ENCODE data around the gene C1orf116.

The C1orf116 gene

DNA sequence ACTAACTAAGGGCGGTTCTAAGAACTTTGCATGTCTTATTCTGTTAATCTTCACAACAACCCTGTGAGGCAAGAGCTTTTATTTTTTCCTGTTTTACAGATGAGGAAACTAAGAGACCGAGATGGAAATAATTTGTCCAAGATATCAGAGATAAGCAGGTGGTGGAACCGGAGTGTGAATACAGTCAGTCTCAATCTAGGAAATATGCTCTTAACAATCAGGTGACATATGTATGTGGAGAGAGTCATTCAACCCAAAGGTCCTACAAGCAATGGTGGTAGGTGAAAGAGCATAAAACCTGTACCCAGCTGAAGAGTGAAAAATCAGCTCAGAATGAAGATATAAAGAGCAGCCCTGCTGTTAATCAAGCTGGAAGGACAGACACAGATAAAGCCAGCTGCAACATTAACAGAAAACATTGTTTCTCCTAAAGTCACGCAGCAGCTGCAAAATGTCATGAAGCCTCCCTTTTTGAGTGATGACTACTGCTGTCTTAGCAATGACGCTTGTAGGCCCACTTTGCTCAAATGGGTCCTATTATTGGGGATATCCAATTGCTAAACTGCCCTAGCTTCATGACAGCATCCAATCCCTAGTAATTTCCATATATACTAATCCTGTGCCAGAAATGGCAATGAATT is 31.8 kb downstream of the C1orf116 start:
- DNase-seq (ENCODE audit: low read depth in 4 of 4, low spot score in 1 of 4): no peak

DNA sequence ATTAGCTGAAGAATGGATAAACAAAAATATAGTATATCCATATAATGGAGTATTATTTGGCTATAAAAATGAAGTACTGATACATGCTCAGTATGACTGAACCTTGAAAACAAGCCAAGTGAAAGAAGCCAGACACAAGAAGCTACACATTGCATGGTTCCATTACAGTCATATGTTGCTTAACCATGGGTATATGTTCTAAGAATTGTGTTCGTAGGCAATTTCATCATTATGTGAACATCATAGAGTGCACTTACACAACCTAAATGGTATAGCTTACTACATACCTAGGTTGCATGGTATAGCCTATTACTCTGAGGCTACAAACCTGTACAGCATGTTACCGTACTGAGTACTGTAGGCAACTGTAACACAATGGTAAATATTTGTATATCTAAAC is 33.7 kb downstream of the C1orf116 start:
- no peak for DNase-seq (ENCODE audit: low read depth in 4 of 4, low spot score in 1 of 4)

DNA sequence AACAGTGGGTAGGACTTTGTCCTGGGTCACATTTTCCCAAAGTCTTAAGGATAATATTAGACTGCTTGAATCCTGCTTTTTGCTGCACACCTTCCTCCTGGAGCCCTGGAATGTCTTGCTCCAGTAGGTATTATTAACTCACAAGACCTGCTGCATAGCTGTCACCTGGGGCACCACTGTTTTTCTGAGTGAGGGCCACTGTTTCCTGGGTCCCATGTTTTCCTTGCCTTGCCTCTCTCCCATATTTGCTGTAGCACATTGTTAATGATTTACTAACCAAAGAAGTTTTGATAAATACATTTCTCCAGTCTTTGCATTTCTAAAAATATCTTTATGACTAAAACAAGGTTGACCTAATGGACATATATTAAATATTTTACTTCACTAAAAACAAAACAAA is 39.8 kb downstream of the C1orf116 start:
- DNase-seq (ENCODE audit: low read depth in 4 of 4, low spot score in 1 of 4): no peak

DNA sequence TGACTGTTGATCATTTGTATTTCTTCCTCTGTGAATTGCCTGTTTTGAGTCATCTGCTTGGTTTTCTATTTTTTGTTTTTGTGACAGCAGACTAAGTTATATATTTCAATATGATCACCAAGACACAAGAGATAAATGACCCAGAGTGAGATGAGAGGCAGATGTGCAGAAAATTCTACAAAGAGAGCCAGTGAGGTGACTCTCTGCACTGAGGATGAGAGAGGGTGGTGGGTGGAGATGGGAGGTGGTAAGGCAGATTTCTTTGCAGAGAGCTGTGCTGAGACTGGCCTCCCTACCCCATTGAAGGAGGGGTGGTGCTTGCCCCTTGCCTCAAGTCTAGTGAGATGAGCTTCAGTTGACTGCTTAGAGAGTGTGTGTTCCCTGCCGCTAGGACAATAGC is 44.7 kb downstream of the C1orf116 start:
- no peak for DNase-seq (ENCODE audit: low read depth in 4 of 4, low spot score in 1 of 4)

DNA sequence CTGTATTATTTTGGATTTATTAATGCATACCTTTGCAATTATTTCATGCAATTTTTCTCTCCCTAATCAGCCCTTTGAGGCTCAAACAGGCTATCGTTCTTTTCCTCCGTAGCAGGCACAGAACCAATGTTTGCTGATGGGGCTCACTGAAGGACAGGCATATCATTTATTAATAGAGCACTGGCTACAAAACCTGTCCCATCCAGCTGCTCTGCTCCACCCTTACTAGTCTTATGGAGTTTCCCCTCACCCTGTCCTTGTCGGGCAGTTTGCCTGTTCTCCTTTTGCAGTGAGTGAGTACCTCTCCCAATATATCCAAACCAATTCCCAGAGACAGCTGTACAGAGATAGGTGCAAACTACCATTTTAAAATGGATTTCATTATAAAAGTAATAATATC is 45.7 kb downstream of the C1orf116 start:
- DNase-seq (ENCODE audit: low read depth in 4 of 4, low spot score in 1 of 4): no peak

DNA sequence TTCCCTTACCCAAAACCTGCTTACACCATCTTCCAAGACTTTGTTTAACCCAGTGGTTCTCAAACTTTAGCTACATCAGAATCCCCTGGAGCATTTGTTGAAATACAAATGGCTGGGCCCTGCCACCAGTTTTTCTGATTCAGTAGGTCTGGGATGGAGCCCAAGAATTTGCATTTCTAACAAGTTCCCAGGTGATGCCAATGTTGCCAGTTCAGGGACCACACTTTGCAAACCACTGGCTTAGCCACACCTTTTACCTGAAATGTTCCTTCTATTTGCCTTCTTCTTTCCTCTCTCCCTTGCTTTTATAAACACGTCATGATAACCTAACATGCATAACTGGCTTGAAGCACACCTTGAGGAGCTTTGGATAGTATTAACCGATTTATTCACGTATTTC is 46.2 kb downstream of the C1orf116 start:
- no peak for DNase-seq (ENCODE audit: low read depth in 4 of 4, low spot score in 1 of 4)

DNA sequence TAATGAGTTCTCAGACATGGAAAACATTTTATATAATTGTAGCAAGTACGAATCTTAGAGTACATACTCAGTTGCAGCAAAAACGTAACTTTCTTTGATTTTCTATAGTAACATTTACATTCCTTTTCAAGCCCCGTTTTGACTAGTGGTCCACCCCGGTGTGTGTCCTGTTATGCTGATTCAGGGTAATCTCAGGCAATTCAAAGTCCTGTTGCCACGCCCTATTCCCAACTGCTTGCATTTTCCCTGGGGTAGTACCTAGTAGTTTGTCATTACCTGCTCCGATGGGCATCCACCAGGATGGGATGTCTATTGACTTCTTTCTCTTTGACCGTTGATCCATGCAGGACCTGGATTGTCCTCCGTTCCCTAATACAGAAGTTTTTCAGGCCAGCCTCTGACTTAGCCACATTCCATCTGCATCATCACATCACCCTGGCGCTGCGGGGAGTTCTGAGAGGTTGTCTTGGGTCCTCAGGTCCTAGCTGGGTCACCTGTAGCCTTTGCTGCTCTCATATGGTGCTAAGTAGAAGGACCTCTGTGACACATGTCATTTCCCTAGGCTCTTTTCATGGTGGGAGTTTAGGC is 47.3 kb downstream of the C1orf116 start:
- no peak for DNase-seq (ENCODE audit: low read depth in 4 of 4, low spot score in 1 of 4)

DNA sequence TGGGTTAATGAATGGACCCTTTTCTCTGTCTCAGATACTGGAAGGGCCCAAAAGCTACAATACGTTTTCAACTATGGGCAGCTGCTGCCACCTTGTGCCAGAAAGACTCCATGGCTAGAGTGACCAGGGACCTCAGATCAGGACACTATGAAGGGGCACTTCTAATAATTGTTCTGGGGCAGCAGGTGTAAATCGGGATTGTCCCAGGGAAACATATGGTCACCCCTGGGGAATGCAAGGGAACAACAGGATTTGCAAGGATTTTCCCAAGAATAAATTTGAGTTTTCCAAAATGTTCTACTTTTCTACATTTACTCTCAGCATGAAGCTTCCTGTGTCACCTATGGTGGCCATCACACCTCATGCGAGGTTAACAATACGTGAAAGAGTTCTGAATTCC is 50.3 kb downstream of the C1orf116 start:
- DNase-seq (ENCODE audit: low read depth in 4 of 4, low spot score in 1 of 4): peak; percentile 20 to 31 (median 27)

DNA sequence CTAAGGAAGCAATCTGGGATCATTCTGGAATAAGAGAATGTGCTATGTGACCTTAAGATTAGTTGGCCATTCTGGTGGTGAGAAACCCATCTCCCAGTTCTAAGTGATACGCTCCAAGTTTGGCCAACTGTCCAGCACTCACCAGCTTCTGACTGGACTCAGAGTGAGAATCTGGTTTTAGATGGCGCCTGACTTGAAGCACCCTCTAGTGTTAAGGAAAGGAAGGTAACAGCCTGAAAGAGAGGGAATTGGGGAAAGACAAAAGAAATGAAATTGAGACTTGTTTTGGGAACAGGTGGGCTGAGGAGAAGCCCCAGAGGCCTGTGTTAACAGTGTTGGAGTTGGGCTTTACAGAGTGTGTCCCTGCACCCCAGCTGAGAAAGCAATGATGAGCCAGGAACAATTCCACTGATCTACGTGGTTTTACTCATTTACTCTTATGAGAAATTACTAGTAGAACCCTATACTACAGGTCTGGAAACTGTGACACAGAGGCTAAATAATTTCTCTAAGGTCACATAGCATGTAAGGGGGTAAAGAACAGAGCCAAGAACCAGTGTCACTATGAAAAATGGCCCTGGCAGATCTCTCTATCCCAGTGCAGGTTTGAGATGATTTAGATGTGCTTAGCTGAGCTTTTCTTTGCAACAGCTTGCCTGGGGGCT is 53.0 kb downstream of the C1orf116 start:
- no peak for DNase-seq (ENCODE audit: low read depth in 4 of 4, low spot score in 1 of 4)

DNA sequence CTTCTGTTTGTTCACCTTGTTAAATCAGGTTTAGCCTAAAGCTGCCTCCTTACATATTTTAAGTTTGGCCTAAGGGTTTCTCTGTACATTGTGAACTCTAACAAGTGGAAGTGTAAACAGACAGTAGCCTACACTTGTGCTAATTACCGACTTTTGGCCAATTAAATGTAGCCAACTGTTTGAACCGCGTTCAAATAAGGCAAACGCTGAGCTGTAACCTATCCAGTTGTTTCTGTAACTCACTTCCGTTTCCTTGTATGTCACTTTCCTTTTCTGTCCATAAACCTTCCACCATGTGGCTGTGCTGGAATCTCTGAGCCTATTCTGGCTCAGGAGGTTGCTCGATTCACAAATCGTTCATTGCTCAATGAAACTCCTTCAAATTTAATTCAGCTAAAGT is 54.3 kb downstream of the C1orf116 start:
- DNase-seq (ENCODE audit: low read depth in 4 of 4, low spot score in 1 of 4): no peak

DNA sequence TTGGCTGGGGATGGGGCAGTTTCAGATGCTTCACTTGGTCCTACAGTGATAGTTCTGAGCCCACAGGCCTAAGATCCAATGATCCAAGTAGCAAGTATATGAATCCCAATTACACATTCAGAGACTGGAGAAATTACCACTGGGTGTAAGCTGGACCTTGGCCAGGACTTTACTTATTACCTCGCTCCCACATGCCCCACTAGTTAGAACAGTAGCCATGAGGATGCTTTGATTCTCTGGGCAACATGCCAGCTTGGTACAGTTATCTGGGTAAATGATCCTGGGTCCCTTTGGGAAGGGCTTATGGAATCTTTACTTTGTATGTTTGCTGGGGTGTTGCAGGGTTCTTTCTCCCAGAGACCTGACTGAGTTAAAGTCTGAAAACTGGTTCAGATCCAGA is 57.2 kb downstream of the C1orf116 start:
- no peak for DNase-seq (ENCODE audit: low read depth in 4 of 4, low spot score in 1 of 4)

DNA sequence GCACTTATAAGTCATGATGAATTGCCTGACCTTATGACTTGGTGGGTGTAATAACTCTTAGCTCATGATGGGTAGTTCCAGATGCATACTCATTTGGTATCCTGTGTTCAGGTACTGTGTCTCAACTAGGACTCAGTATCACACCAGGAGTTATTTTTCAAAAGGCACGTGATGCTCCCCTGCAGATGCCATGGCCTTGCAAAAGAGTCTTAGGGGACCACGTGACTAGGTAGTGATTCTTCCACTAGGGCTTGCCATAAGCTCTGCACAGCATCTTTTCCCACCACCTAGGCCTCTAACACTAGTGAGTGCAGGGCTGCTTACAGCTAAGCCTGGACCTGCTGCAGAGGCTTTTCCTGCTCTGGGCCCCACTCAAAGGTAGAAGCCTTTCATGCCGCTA is 58.4 kb downstream of the C1orf116 start:
- no peak for DNase-seq (ENCODE audit: low read depth in 4 of 4, low spot score in 1 of 4)

DNA sequence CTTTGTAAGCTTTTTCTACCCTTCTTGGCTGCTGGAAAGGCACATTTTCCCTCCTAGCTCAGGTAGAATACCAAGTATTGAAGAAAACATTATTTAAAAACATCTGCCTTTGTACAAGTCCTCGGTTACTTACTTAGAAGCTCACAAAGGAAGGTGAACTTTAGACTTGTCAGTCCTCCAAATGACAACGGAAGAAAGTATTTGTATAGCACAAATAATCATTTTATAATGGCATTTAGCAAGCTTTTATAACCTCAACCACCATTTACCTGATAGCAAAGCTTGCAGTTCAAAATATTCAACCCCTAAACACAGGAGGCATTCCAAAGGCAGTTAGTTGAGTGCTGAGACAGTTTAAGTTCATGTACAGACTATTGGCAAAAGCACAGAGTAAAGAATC is 59.8 kb downstream of the C1orf116 start:
- DNase-seq (ENCODE audit: low read depth in 4 of 4, low spot score in 1 of 4): no peak

DNA sequence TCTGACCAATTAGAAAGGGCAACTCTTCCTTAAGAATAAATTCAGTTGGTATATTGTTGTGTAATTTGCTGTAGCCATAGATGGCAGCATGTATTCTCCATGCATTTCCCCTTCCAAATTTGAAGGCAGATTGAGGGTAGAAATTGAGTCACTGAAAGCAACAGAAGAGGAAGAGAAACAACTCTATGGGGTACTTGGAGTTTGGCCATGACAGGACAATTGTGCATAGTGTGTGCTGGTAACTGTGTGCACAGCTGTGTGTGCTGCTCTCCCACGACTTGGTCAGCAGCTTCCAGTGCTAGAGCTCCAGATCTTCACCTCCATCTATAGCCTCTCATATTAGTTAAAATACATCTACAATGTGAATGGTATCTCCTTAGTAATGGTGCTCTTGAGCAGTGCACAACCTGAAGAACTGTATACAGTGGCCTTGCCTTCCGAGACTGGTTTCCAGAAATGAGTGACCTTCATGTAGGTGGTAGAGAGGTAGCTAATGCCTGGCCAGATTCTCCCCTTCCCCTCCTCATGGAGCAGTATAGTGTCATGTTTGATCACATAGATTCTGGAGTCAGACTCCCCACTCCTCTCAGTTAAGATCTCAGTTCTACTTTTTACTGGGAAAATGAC is 61.4 kb downstream of the C1orf116 start:
- no peak for DNase-seq (ENCODE audit: low read depth in 4 of 4, low spot score in 1 of 4)

DNA sequence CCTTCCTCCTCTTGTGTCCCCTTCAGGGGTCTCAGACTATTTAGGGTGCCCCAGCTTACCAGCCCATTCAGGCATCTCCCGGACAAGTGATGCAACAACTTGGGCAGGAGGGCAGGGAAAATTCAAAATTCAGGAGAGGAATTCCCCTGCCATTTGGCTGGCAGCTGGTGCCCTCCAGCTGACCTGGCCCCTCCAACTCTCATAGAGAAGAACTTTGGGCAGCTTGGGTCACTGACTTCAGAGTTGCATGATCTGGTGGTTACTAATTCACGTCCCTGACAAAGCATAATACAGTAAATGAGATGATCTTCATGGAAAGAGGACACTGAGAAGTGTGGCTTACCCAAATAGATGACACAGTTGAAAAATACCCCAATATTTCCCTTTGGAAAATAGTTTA is 62.1 kb downstream of the C1orf116 start, which contains the start of gene FCAMR:
Gene FCAMR, minus strand, starts transcription at position 15 of the 400 bp plus-strand sequence. CDS start 335 bp downstream, outside the sequence.
- DNase-seq (ENCODE audit: low read depth in 4 of 4, low spot score in 1 of 4): no peak

DNA sequence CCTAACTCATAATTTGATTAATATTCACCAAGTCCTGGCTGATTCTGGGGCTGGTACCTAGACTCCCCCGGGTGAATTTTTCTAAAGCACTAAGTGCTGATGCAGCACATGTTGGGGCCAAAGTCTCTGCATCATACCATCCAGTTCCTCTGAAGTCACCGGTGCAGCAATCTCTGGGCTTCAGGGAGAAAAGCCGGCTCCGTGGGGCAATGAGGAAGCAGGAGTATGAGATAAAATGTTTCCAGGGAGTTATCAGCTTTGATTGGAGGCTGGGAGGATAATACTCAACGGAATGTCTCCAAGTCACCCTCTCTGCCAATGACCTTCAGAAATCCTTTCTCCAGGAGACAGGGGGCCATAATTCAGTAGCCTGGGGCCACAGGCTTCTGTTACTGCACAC is 63.5 kb downstream of the C1orf116 start:
- DNase-seq (ENCODE audit: low read depth in 4 of 4, low spot score in 1 of 4): no peak
